BE2C (cell line): ENCODE data around the gene ING3.

ENCODE experiments used
- DNase-seq: peaks from one replicate; pipeline ENCODE4 v3.0.0-alpha.2; 2020
- H3K27me3 ChIP-seq: fragments of 250-450 bp; sonication (Bioruptor Pico); 2 replicates; pipeline ENCODE4 v1.5.1; 2020; ENCODE audit warnings: mild to moderate bottlenecking
- H3K36me3 ChIP-seq: fragments of 250-450 bp; sonication (Bioruptor Pico); 2 replicates; pipeline ENCODE4 v1.5.1; 2020; ENCODE audit warnings: mild to moderate bottlenecking
- H3K4me1 ChIP-seq: fragments of 250-450 bp; sonication (Bioruptor Pico); 2 replicates; pipeline ENCODE4 v1.5.1; 2020
- H3K4me3 ChIP-seq: 2 replicates; pipeline ENCODE4 v1.5.1; 2011; ENCODE audit warnings: low read depth, low read length
- H3K9me3 ChIP-seq: fragments of 250-450 bp; sonication (Bioruptor Pico); 2 replicates; pipeline ENCODE4 v1.5.1; 2020
- TF ChIP-seq, protein P1 (sequence below): IDR thresholded peaks from 2 replicates; pipeline ENCODE4 v1.5.1; 2012; ENCODE audit warnings: mild to moderate bottlenecking, low read depth, low read length

Gene ING3

DNA sequence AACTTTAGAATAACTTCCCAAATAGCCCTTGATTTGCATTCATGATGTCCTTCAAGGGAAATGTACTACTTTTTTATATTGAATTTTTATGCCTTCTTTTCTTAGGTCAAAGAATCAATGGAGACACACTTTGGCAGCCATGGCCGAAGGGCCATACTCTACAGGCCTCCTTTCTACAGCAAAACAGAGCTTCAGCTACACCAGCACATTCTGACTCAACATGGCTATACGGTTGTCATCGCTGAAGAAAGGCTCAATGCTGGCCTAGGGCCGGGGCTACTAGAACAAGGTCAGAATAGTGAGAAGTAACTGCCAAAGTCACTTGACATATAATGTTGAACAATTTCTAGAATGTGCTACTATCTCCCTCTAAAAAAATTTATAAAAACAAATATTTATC, 65.0 kb downstream of the ING3 start:
- H3K27me3 ChIP-seq, result peaks cover 3% of the 10 kb centered on the region; the same call in 1 of the 2 replicates
- TF ChIP-seq, protein P1, sequence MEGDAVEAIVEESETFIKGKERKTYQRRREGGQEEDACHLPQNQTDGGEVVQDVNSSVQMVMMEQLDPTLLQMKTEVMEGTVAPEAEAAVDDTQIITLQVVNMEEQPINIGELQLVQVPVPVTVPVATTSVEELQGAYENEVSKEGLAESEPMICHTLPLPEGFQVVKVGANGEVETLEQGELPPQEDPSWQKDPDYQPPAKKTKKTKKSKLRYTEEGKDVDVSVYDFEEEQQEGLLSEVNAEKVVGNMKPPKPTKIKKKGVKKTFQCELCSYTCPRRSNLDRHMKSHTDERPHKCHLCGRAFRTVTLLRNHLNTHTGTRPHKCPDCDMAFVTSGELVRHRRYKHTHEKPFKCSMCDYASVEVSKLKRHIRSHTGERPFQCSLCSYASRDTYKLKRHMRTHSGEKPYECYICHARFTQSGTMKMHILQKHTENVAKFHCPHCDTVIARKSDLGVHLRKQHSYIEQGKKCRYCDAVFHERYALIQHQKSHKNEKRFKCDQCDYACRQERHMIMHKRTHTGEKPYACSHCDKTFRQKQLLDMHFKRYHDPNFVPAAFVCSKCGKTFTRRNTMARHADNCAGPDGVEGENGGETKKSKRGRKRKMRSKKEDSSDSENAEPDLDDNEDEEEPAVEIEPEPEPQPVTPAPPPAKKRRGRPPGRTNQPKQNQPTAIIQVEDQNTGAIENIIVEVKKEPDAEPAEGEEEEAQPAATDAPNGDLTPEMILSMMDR, result no peak
- no peaks in the 10 kb centered on the region for H3K9me3 ChIP-seq
- H3K4me1 ChIP-seq, result no peaks in the 10 kb centered on the region
- no peak for DNase-seq
- no peaks in the 10 kb centered on the region for H3K36me3 ChIP-seq
- H3K4me3 ChIP-seq, result no peak overlapping the region

DNA sequence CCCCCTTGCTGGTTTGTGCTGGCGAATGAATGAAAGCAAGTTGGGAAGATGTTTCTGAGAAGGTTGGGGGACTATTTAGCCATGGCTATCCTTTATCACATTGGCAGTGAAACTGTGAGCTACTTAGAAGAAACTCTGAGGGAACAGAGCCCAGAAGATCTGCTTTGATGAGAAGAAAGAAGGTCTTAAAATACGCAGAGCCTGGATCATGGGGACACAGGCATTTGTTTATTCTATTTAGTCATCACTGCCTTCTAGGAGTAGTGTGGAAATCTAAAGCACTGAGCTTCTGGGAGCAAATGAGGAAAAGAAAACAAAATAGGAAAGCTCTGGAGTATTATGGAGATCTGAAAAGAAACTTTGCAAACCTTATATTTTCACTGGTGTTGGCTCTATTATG, 66.4 kb downstream of the ING3 start:
- TF ChIP-seq, protein P1, result no peak
- Histone ChIP-seq H3K4me1 (no peaks in the 10 kb centered on the region), H3K4me3 (no peak overlapping the region), H3K36me3 (no peaks in the 10 kb centered on the region), H3K27me3 (peaks cover 3% of the 10 kb centered on the region; the same call in 1 of the 2 replicates), H3K9me3 (no peaks in the 10 kb centered on the region)
- no peak for DNase-seq

GRCh38 chr7:121017586-121017985, 67.0 kb downstream of the ING3 start:
- Histone ChIP-seq H3K4me1 (no peaks in the 10 kb centered on the region), H3K36me3 (no peaks in the 10 kb centered on the region), H3K27me3 (peaks cover 3% of the 10 kb centered on the region; the same call in 1 of the 2 replicates), H3K9me3 (no peaks in the 10 kb centered on the region), H3K4me3 (no peak overlapping the region)
- no peak for DNase-seq
- TF ChIP-seq, protein P1, result no peak

GRCh38 chr7:121019018-121019417, 68.4 kb downstream of the ING3 start:
- TF ChIP-seq, protein P1, result no peak
- Histone ChIP-seq H3K4me1 (no peaks in the 10 kb centered on the region), H3K4me3 (no peak overlapping the region), H3K9me3 (no peaks in the 10 kb centered on the region), H3K36me3 (no peaks in the 10 kb centered on the region), H3K27me3 (peaks cover 3% of the 10 kb centered on the region)
- no peak for DNase-seq

- no peak for DNase-seq
- Histone ChIP-seq H3K27me3 (peaks cover 7% of the 10 kb centered on the region), H3K36me3 (no peaks in the 10 kb centered on the region), H3K4me1 (no peaks in the 10 kb centered on the region), H3K9me3 (no peaks in the 10 kb centered on the region), H3K4me3 (no peak overlapping the region)
- TF ChIP-seq, protein P1, result no peak
Measured at GRCh38 chr7:121020249-121020988, 69.8 kb downstream of the ING3 start.

GRCh38 chr7:121020989-121021969, 70.7 kb downstream of the ING3 start:
- no peaks in the 10 kb centered on the region for H3K4me1 ChIP-seq
- H3K4me3 ChIP-seq, result no peak overlapping the region
- DNase-seq, result no peak

More at GRCh38 chr7:121020989-121021969, 70.7 kb downstream of the ING3 start:
- Histone ChIP-seq H3K36me3 (no peaks in the 10 kb centered on the region), H3K27me3 (peaks cover 5% of the 10 kb centered on the region), H3K9me3 (no peaks in the 10 kb centered on the region)
- TF ChIP-seq, protein P1, result no peak
